GM12878 (cell line): Measurements from ENCODE around the gene CMC1. TPM values are rescaled to one million over a fixed set of nuclear protein-coding genes. Genes with fewer than 3 reads are reported as not detected.

Experiments
- ATAC-seq: fragments of 200-7000 bp; cut with Tn5 transposase; 3 replicates; pipeline ENCODE4 v1.9.1; 2020; ENCODE audit warnings: mild to moderate bottlenecking, moderate library complexity
- BruUV-seq: library from RNA; stranded (reverse); fragments of 400-500 nt; replicated peaks from 2 replicates; lab custom pipeline; 2021; lab: Mats Ljungman, UMichigan
- CTCF ChIA-PET: fragments of 300-600 bp; sonication (Branson Sonifier 250); formaldehyde crosslinking; extraction: SDS; loops from one replicate; lab custom pipeline; 2021; ENCODE audit warnings: inconsistent platforms; lab: Yijun Ruan, JAX
- POLR2A ChIA-PET: fragments of 350-600 bp; formaldehyde crosslinking; extraction: SDS; loops from one replicate; lab custom pipeline; 2021; ENCODE audit warnings: inconsistent platforms; lab: Charles Lee
- RAD21 ChIA-PET: fragments of 300-600 bp; sonication (Branson Sonifier 250); formaldehyde crosslinking; loops from one replicate; lab custom pipeline; 2023; ENCODE audit warnings: antibody characterized with exemption; ENCODE audit not compliant: unreplicated experiment; lab: Charles Lee
- SMC1A ChIA-PET: fragments of 300-600 bp; sonication (Branson Sonifier 250); formaldehyde crosslinking; loops from one replicate; lab custom pipeline; 2023; ENCODE audit not compliant: unreplicated experiment, uncharacterized antibody; lab: Charles Lee
- DNase-seq: peaks from one replicate; pipeline ENCODE4 v3.0.0-alpha.2; 2011; ENCODE audit warnings: low read depth, low spot score
- FAIRE-seq: peaks from 3 replicates; lab custom pipeline; 2011; peaks lifted over from hg19 to GRCh38; lab: Jason Lieb, UNC
- H2AFZ ChIP-seq: 2 replicates; pipeline ENCODE4 v1.6.0; 2011; ENCODE audit warnings: low read depth, low read length, control low read depth; ENCODE audit not compliant: control insufficient read depth
- H3K27ac ChIP-seq: 2 replicates; pipeline ENCODE4 v1.5.1; 2011; ENCODE audit warnings: control low read depth; ENCODE audit not compliant: control insufficient read depth, insufficient read depth
- H3K27me3 ChIP-seq, 2 experiments: replicated peaks in 1 of 2; 2 replicates each; pipeline versions ENCODE4 v1.6.0 to v1.6.1; 2011; ENCODE audit warnings: low read length in 1 of 2; ENCODE audit not compliant: control insufficient read depth in 2 of 2, insufficient read depth in 2 of 2
- H3K36me3 ChIP-seq, 2 experiments: 2 replicates each; pipeline ENCODE4 v1.5.1; 2011; ENCODE audit warnings: low read length in 1 of 2; ENCODE audit not compliant: control insufficient read depth in 2 of 2, insufficient read depth in 2 of 2
- H3K4me1 ChIP-seq: 2 replicates; pipeline ENCODE4 v1.6.1; 2011; ENCODE audit warnings: mild to moderate bottlenecking, low read length, moderate library complexity, mixed read lengths; ENCODE audit not compliant: control insufficient read depth, insufficient read depth
- H3K4me2 ChIP-seq: 2 replicates; pipeline ENCODE4 v1.6.0; 2011; ENCODE audit warnings: control low read depth; ENCODE audit not compliant: control insufficient read depth, insufficient read depth
- H3K4me3 ChIP-seq: fragments of 200-600 bp; sonication (generic); 2 replicates; pipeline ENCODE4 v1.5.1; 2016
- H3K79me2 ChIP-seq: 2 replicates; pipeline ENCODE4 v1.6.0; 2011; ENCODE audit warnings: low read length; ENCODE audit not compliant: control insufficient read depth, insufficient read depth
- H3K9ac ChIP-seq: 2 replicates; pipeline ENCODE4 v1.8.0; 2011; ENCODE audit warnings: low read length, control low read depth, mixed read lengths; ENCODE audit not compliant: control insufficient read depth, insufficient read depth
- H3K9me3 ChIP-seq: replicated peaks from 3 replicates; pipeline ENCODE4 v1.5.1; 2011; ENCODE audit warnings: mild to moderate bottlenecking, low read length; ENCODE audit not compliant: control insufficient read depth, insufficient read depth
- H4K20me1 ChIP-seq: 2 replicates; pipeline ENCODE4 v1.6.0; 2011; ENCODE audit not compliant: control insufficient read depth, insufficient read depth
- CEBPZ ChIP-seq: fragments of 150-350 bp; IDR thresholded peaks from 2 replicates; pipeline ENCODE4 v1.6.1; 2016; ENCODE audit warnings: low read depth, low read length
- CHD4 ChIP-seq: fragments of 200-600 bp; sonication (generic); IDR thresholded peaks from 2 replicates; pipeline ENCODE4 v1.6.1; 2016; ENCODE audit warnings: mild to moderate bottlenecking
- CREB1 ChIP-seq: IDR thresholded peaks from 2 replicates; pipeline ENCODE4 v1.6.1; 2012; ENCODE audit warnings: low read depth, mild to moderate bottlenecking, inconsistent platforms
- EGR1 ChIP-seq, 2 experiments: IDR thresholded peaks; 1 replicate in 1 of 2; 2 replicates in 1 of 2; pipeline ENCODE4 v1.6.1; 2011 to 2012; ENCODE audit warnings: low read depth in 2 of 2, low read length in 2 of 2, borderline replicate concordance in 1 of 2, mild to moderate bottlenecking in 1 of 2, moderate library complexity in 1 of 2
- ELK1 ChIP-seq: IDR thresholded peaks from 2 replicates; pipeline ENCODE4 v1.6.1; 2012; ENCODE audit warnings: low read depth, low read length, improper control_type of control experiment
- HCFC1 ChIP-seq: fragments of 150-350 bp; IDR thresholded peaks from 2 replicates; pipeline ENCODE4 v1.6.1; 2014; ENCODE audit warnings: low read length
- HDAC6 ChIP-seq: fragments of 200-600 bp; sonication (generic); IDR thresholded peaks from one replicate; pipeline ENCODE4 v1.8.0; 2017; ENCODE audit warnings: antibody characterized with exemption; ENCODE audit not compliant: unreplicated experiment
- IRF3 ChIP-seq: fragments of 450-650 bp; IDR thresholded peaks from 2 replicates; pipeline ENCODE4 v1.6.1; 2014; ENCODE audit warnings: mild to moderate bottlenecking
- KDM1A ChIP-seq: fragments of 200-600 bp; sonication (generic); IDR thresholded peaks from 2 replicates; pipeline ENCODE4 v1.6.1; 2016; ENCODE audit warnings: borderline replicate concordance
- MAX ChIP-seq: IDR thresholded peaks from 2 replicates; pipeline ENCODE4 v1.6.1; 2012; ENCODE audit warnings: low read depth, low read length, improper control_type of control experiment
- MTA2 ChIP-seq: fragments of 450-650 bp; IDR thresholded peaks from 2 replicates; pipeline ENCODE4 v1.6.1; 2016; ENCODE audit warnings: low read depth, mild to moderate bottlenecking, moderate library complexity
- MYC ChIP-seq: IDR thresholded peaks from 2 replicates; pipeline ENCODE4 v1.6.1; 2011; ENCODE audit warnings: mild to moderate bottlenecking, low read length, moderate library complexity, inconsistent platforms; ENCODE audit not compliant: insufficient read depth, insufficient replicate concordance, insufficient read length, severe bottlenecking
- NFIC ChIP-seq: IDR thresholded peaks from 2 replicates; pipeline ENCODE4 v1.6.1; 2012; ENCODE audit warnings: low read depth, mild to moderate bottlenecking, inconsistent platforms, low read length, moderate library complexity
- POLR2AphosphoS2 ChIP-seq: IDR thresholded peaks from 2 replicates; pipeline ENCODE4 v1.6.1; 2011; ENCODE audit warnings: low read depth, mild to moderate bottlenecking, low read length, improper control_type of control experiment, moderate library complexity
- POLR2AphosphoS5 ChIP-seq: IDR thresholded peaks from 2 replicates; pipeline ENCODE4 v1.6.1; 2011; ENCODE audit warnings: mild to moderate bottlenecking, low read length, inconsistent platforms
- POU2F2 ChIP-seq: IDR thresholded peaks from 3 replicates; pipeline ENCODE4 v1.6.1; 2011; ENCODE audit warnings: low read depth, mild to moderate bottlenecking, low read length, borderline replicate concordance
- RB1 ChIP-seq: fragments of 450-650 bp; formaldehyde crosslinking; IDR thresholded peaks from 2 replicates; pipeline ENCODE4 v1.6.1; 2017; ENCODE audit warnings: mild to moderate bottlenecking, borderline replicate concordance
- SUZ12 ChIP-seq: fragments of 200-600 bp; sonication (generic); IDR thresholded peaks from one replicate; pipeline ENCODE4 v1.6.1; 2018; ENCODE audit warnings: antibody characterized with exemption, mild to moderate bottlenecking; ENCODE audit not compliant: unreplicated experiment
- WRNIP1 ChIP-seq: IDR thresholded peaks from 2 replicates; pipeline ENCODE4 v1.6.1; 2011; ENCODE audit warnings: low read depth, low read length, improper control_type of control experiment, borderline replicate concordance
- in situ Hi-C: fragments of 300-500 bp; cut with MboI; formaldehyde crosslinking; loops from 9 replicates; pipeline ENCODE4 v1.14.3; 2018; ENCODE audit warnings: mixed read lengths
- intact Hi-C: fragments of 100-400 bp; cut with micrococcal nuclease; formaldehyde crosslinking; loops from one replicate; pipeline ENCODE4 v1.14.2; 2022; ENCODE audit not compliant: unreplicated experiment
- polyA plus RNA-seq, 11 experiments: library from polyadenylated mRNA; depleted of rRNA in 4 of 11; unstranded in 6 of 11; stranded (reverse) in 5 of 11; fragments of >200 nt; fragmentation: Nextera tagmentation in 4 of 11; fragmentation: Illumina TruSeq in 1 of 11; extraction: Ambion mirVana in 4 of 11; extraction: Trizol in 1 of 11; gene quantifications; 1 replicate in 1 of 11; 2 replicates in 10 of 11; pipeline versions ENCODE4 v1.2.1 to v1.2.3, GENCODE V29; 2011 to 2016; ENCODE audit warnings: inconsistent platforms in 2 of 11, missing spikeins in 2 of 11, low read depth in 1 of 11
- total RNA-seq, 4 experiments: library from RNA; depleted of rRNA in 3 of 4; stranded (reverse); fragments of >200 nt in 3 of 4; fragmentation: Illumina TruSeq in 1 of 4; extraction: Trizol in 1 of 4; gene quantifications; 2 replicates each; pipeline versions ENCODE4 v1.2.1 to v1.2.3, GENCODE V29; 2013 to 2021

The CMC1 gene
- total and polyA plus RNA-seq, 10 of the 15 experiments (the other 5 are each of a cell fraction or from before 2014, with no cell fraction given): 12.3 to 118 (median 29.3) TPM

GRCh38 chr3:28265641-28266040 is 24.2 kb downstream of the CMC1 start:
- no peak overlapping the region for H3K27ac ChIP-seq
- in situ Hi-C loops (no loop called here), intact Hi-C loops (no loop called here)
- H3K79me2 ChIP-seq: peaks cover 1% of the 10 kb centered on the region
- FAIRE-seq: no peak
- TF ChIP-seq ELK1 (no peak), MAX (no peak), NFIC (no peak), POLR2AphosphoS2 (no peak), WRNIP1 (no peak), SUZ12 (no peak), CHD4 (no peak), POLR2AphosphoS5 (no peak), HCFC1 (no peak), MYC (no peak), CEBPZ (no peak), HDAC6 (no peak), POU2F2 (no peak), IRF3 (no peak), EGR1 (IDR thresholded peaks at IDR 0.05; ENCODE audit: borderline replicate concordance in 1 of 2, low read depth in 2 of 2, low read length in 2 of 2) (no peak), MTA2 (no peak), KDM1A (no peak), CREB1 (no peak), RB1 (no peak)
- no peak for DNase-seq
- H3K4me1 ChIP-seq: no peaks in the 10 kb centered on the region
- no TSS peak for BruUV-seq
- POLR2A ChIA-PET: interaction anchor here (0.6 kb wide), 1 partner anchor 342 kb away, joined by 3 read pairs; no protein-coding TSS in a partner anchor
- RAD21 ChIA-PET: interaction anchor here (0.6 kb wide), 1 partner anchor 13 kb away, joined by 3 read pairs; no protein-coding TSS in a partner anchor
- no peak overlapping the region for H3K9ac ChIP-seq
- H4K20me1 ChIP-seq: no peaks in the 10 kb centered on the region
- CTCF ChIA-PET: interaction anchor here (1.0 to 1.2 kb wide), 2 partner anchors 9 to 13 kb away, joined by 3 read pairs; no protein-coding TSS in a partner anchor
- peaks cover 3% of the 10 kb centered on the region; the same call in 1 of the 3 replicates for H3K9me3 ChIP-seq
- no peaks in the 10 kb centered on the region for H3K27me3 ChIP-seq
- H3K4me2 ChIP-seq: no peak overlapping the region
- ATAC-seq: no peak
- no peak overlapping the region for H2AFZ ChIP-seq
- peaks cover 2 to 6% of the 10 kb centered on the region in 2 experiments for H3K36me3 ChIP-seq
- SMC1A ChIA-PET: interaction anchor here (0.7 to 1.5 kb wide), 8 partner anchors 11 to 38 kb away, joined by 3 to 6 read pairs (median 4); no protein-coding TSS in a partner anchor
- H3K4me3 ChIP-seq: no peak overlapping the region
